AG09309 (cell line): Measurements from ENCODE around the gene TUBA3E.
"Not testable (repeated sequence)": the region's sequence is repeated elsewhere in the genome, so short reads cannot be mapped to it uniquely, and the experiment has no call there.

Experiments used
- DNase-seq: peaks from one replicate; pipeline ENCODE4 v3.0.0-alpha.2; 2010; ENCODE audit warnings: low read depth
- H3K4me3 ChIP-seq: 2 replicates; pipeline ENCODE4 v1.5.1; 2011; ENCODE audit warnings: mild to moderate bottlenecking, low read depth, low read length, moderate library complexity; ENCODE audit not compliant: control insufficient read depth
- CTCF ChIP-seq: IDR thresholded peaks from 2 replicates; pipeline ENCODE4 v1.5.1; 2011; ENCODE audit warnings: mild to moderate bottlenecking, low read depth, low read length, inconsistent platforms; ENCODE audit not compliant: insufficient read depth, control insufficient read depth; ENCODE audit errors: missing control alignments

The TUBA3E gene

DNA sequence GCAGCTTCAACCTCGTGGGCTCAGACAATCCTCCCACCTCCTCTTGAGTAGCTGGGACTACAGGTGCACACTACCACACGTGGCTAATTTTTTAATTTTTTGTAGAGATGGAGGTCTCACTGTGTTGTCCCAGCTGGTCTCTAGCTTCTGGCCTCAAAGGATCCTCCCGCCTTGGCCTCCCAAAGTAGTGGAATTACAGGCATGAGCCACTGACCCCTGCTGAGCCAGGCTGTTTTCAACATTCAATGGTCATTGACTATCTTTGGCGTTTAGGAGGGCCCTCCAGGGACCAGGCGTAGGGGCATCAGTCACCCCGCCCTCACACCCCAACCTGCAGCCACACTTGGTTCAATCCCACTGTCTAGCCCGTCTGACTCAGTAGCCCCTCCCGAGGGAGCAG is 11.0 kb downstream of the TUBA3E start:
- no peak for DNase-seq
- no peak overlapping the region for H3K4me3 ChIP-seq
- no peak for TF ChIP-seq CTCF

DNA sequence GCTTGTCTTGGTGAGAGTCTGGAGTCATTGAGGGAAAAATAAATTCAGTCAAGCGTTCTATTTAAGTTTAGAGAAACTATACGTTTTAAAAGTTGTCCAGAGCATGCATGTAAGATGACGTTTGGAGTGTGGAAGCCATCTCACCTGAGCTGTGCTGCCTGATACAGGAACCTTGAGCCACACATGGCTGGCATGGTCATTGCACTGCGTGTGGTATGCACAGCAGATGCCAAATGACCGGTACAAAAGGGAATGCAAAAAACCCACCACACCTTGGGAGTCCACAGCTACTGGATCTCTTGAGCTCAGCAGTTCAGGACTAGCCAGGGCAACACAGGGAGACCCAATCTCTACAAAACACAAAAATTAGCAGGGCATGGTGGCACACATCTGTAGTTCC is 11.8 kb downstream of the TUBA3E start:
- no peak for TF ChIP-seq CTCF
- no peak overlapping the region for H3K4me3 ChIP-seq
- DNase-seq = no peak

DNA sequence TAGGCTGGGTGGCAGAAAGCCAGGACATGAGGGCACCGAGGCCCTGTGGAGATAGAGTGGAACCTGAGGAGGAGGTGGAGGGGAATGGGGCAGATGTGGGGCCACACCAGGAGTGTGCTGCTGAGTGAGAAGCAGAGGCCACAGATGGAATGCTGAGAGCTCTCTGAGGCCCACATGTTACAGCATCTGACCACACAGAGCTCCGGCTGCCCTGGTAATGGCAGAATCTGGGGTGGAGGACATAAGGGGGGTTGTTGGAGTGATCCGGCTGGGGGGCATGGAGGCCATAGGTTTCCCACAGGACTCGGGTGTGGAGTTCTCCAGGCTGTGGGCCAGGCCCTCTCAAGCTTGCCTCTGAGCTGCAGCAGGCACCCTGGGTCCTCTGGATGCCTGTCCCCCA is 12.3 kb downstream of the TUBA3E start:
- TF ChIP-seq CTCF = no peak
- no peak overlapping the region for H3K4me3 ChIP-seq
- no peak for DNase-seq

DNA sequence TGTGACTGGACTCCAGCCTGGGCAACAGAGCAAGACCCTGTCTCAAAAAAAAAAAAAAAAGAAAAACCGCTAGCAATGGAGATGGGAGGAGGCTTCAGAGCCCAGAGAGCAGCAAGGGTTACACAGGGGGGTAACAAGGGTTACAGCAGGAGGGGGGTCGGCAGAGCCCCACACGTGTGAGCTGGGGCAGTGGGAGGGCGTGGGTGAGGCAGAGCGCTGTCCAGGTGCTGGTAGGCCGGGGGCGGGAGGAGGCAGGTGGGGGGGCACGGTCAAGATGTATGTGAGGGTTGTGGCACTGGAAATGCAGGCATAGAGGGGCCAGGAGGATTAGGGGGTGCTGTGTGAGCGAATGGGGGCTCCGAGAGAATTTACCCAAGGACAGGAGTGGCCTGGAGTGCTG is 12.8 kb downstream of the TUBA3E start:
- no peak for TF ChIP-seq CTCF
- no peak for DNase-seq
- no peak overlapping the region for H3K4me3 ChIP-seq

- no peak for DNase-seq
- peak overlapping the region; percentile 56 for H3K4me3 ChIP-seq
- TF ChIP-seq CTCF = no peak
These were observed 14.5 kb downstream of the TUBA3E start for GRCh38 chr2:130183512-130184373.

DNA sequence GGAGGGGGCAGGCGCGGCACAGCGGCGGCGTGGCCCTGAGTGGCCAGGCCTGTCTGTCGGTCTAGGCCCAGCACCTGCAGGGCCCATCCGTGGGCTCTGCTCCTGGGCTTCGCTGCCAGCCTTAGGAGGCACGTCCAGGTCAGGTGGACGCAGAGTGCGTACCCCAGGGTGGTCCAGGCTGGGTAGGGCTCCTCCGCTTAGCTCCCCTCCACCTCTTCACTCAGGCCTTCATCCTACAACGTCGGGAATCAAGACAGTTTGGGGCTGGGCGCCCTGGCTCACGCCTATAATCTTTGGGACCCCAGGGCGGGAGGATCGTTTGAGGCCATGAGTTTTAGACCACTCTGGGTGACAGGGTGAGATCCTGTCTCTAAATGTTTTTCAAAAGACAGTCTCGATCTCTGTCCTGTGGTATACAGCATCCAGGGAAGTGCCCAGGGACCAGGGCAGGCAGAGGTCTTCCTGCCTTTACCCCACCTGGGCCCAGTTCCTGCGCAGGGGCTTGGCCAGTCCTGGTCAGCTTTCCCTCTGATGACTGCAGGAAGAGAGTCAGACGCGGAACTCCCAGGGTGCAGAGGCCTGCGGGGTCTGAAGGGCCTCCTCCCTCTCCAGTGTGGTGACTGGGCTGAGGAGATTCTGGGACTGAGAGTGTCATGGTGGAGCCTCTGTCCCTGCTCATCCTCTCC is 15.3 kb downstream of the TUBA3E start:
- DNase-seq = not testable (repeated sequence)
- H3K4me3 ChIP-seq = peak overlapping the region; percentile 56

DNA sequence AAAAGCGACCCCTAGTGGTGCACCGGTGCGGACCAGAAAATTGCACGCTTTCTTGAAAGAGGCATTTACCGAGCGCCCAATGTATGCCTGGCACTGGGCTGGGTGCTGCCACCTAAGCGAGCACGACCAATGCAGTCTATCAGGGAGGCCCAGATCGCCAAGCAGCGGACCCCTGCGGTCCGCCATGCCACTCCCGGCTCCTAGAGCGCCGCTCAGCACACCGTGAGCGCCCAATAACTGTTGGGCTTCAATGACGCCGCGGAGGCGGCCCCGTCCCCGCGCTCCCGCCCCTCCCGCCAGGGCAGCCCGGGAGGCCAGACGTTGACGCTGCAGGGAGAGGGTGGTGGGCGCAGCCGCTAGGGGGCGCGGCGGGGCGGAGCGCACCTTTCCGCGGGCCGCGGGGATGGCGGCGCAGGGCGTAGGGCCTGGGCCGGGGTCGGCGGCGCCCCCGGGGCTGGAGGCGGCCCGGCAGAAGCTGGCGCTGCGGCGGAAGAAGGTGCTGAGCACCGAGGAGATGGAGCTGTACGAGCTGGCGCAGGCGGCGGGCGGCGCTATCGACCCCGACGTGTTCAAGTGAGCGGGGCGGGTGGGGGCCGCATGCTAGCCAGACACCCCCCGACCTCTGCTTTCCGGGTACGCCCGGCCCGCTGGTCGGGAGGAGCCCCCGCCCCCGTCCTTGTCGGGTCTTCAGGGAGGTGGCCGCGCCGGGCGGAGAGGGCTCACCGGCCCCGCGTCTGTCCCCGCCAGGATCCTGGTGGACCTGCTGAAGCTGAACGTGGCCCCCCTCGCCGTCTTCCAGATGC is 16.2 kb downstream of the TUBA3E start, which contains the start of gene MZT2B:
TSS of gene MZT2B (plus strand) at position 383 of the 803 bp plus-strand sequence. CDS start at position 404, 21 bp downstream.
- H3K4me3 ChIP-seq = peak within 1 kb of the TSS; percentile 99
- DNase-seq = peak; percentile 25
- peak; percentile 59 for TF ChIP-seq CTCF
